Measurements from ENCODE around the gene RAI1.

The RAI1 gene

GRCh38 chr17:17667231-17667630 is 14.0 kb upstream of the RAI1 start:
- Histone ChIP-seq H3K9ac (ENCODE audit: low read length) (no peak overlapping the region), H3K4me1 (ENCODE audit: control insufficient read depth, insufficient read depth, low read length) (no peaks in the 10 kb centered on the region), H3K27me3 (ENCODE audit: control insufficient read depth, insufficient read depth, low read length) (no peaks in the 10 kb centered on the region), H3K36me3 (ENCODE audit: control insufficient read depth, insufficient read depth, low read length) (no peaks in the 10 kb centered on the region), H3K27ac (ENCODE audit: low read depth, low read length) (no peak overlapping the region), H3K4me3 (ENCODE audit: low read length) (no peak overlapping the region)

DNA sequence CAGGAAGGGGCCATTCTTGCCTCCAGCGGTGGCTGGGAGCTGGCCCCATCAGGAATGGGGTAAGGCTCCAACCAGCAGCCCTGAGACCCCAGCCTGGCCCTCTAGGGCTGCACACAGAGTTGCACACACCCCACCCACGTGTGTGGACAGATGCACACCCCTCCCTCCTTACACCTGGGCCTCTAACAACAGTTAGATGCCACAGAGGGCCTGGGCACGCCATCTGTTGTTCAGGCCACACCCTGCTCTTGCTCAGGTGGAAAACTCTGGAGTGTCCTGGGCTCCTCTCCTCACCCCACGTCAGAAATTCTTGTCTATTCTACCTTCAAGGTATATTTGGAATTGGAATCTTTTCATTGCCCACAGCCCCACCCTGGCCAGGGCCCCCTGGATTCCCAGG is 13.3 kb upstream of the RAI1 start:
- Histone ChIP-seq H3K36me3 (ENCODE audit: control insufficient read depth, insufficient read depth, low read length) (no peaks in the 10 kb centered on the region), H3K27me3 (ENCODE audit: control insufficient read depth, insufficient read depth, low read length) (no peaks in the 10 kb centered on the region), H3K9ac (ENCODE audit: low read length) (no peak overlapping the region), H3K4me3 (ENCODE audit: low read length) (no peak overlapping the region), H3K27ac (ENCODE audit: low read depth, low read length) (no peak overlapping the region), H3K4me1 (ENCODE audit: control insufficient read depth, insufficient read depth, low read length) (no peaks in the 10 kb centered on the region)

DNA sequence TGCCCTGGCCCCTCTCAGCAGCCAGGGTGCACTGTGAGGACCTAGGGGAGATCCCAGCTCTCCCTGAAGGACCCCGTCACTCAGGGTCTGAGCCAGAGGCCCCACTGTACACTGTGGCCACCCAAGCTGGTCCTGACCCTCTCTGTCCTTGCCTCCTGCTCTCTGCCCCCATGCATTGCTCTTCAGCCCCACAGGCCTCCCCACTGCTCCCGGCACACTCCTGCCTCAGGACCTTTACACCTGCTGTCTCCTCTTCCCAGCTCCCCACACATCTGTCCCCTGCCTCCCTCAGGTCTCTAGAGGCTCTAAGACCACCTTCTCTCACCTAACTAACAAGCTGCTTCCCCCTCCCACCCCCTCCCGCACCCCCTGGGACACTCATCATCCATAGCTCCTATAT is 12.9 kb upstream of the RAI1 start:
- Histone ChIP-seq H3K4me1 (ENCODE audit: control insufficient read depth, insufficient read depth, low read length) (no peaks in the 10 kb centered on the region), H3K27ac (ENCODE audit: low read depth, low read length) (no peak overlapping the region), H3K4me3 (ENCODE audit: low read length) (no peak overlapping the region), H3K9ac (ENCODE audit: low read length) (no peak overlapping the region), H3K27me3 (ENCODE audit: control insufficient read depth, insufficient read depth, low read length) (no peaks in the 10 kb centered on the region), H3K36me3 (ENCODE audit: control insufficient read depth, insufficient read depth, low read length) (no peaks in the 10 kb centered on the region)

- no peak overlapping the region for H3K9ac ChIP-seq (ENCODE audit: low read length)
- H3K4me1 ChIP-seq (ENCODE audit: control insufficient read depth, insufficient read depth, low read length), result no peaks in the 10 kb centered on the region
- no peak overlapping the region for H3K4me3 ChIP-seq (ENCODE audit: low read length)
Measured at GRCh38 chr17:17668775-17669579, 12.3 kb upstream of the RAI1 start.

GRCh38 chr17:17669580-17670235 is 11.6 kb upstream of the RAI1 start:
- no peak overlapping the region for H3K4me3 ChIP-seq (ENCODE audit: low read length)
- H3K36me3 ChIP-seq (ENCODE audit: control insufficient read depth, insufficient read depth, low read length), result no peaks in the 10 kb centered on the region
- no peaks in the 10 kb centered on the region for H3K27me3 ChIP-seq (ENCODE audit: control insufficient read depth, insufficient read depth, low read length)
- no peak overlapping the region for H3K27ac ChIP-seq (ENCODE audit: low read depth, low read length)
- no peaks in the 10 kb centered on the region for H3K4me1 ChIP-seq (ENCODE audit: control insufficient read depth, insufficient read depth, low read length)
- H3K9ac ChIP-seq (ENCODE audit: low read length), result no peak overlapping the region

More at GRCh38 chr17:17668775-17669579, 12.3 kb upstream of the RAI1 start:
- Histone ChIP-seq H3K27ac (ENCODE audit: low read depth, low read length) (no peak overlapping the region), H3K36me3 (ENCODE audit: control insufficient read depth, insufficient read depth, low read length) (no peaks in the 10 kb centered on the region), H3K27me3 (ENCODE audit: control insufficient read depth, insufficient read depth, low read length) (no peaks in the 10 kb centered on the region)

DNA sequence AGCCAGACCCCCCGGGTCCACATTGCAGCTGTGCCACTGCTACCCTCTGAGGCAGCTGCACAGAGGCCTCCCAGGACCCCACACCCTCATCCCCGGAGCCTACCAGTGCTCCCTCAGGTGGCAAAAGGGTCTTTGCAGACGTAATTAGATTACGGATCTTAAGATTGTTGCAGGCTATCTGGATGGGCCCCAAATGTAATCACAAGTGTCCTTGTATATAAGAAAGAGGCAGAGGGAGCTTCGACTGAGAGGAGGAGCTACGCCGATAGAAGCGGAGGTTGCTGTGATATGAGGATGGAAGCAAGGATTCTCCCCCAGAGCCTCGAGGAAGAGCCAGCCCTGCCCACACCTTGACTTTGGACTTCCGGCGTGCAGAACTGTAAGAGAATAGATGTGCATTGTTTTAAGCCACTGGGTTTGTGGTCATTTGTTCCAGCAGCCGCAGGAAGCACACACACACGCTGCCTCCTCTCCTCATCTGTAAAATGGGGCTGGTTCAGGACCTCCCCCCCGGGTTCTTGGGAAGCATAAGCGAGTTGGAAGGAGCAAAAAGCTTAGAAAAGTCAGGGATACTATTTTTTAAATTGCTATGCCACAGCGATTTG is 10.5 kb upstream of the RAI1 start:
- no peaks in the 10 kb centered on the region for H3K27me3 ChIP-seq (ENCODE audit: control insufficient read depth, insufficient read depth, low read length)

DNA sequence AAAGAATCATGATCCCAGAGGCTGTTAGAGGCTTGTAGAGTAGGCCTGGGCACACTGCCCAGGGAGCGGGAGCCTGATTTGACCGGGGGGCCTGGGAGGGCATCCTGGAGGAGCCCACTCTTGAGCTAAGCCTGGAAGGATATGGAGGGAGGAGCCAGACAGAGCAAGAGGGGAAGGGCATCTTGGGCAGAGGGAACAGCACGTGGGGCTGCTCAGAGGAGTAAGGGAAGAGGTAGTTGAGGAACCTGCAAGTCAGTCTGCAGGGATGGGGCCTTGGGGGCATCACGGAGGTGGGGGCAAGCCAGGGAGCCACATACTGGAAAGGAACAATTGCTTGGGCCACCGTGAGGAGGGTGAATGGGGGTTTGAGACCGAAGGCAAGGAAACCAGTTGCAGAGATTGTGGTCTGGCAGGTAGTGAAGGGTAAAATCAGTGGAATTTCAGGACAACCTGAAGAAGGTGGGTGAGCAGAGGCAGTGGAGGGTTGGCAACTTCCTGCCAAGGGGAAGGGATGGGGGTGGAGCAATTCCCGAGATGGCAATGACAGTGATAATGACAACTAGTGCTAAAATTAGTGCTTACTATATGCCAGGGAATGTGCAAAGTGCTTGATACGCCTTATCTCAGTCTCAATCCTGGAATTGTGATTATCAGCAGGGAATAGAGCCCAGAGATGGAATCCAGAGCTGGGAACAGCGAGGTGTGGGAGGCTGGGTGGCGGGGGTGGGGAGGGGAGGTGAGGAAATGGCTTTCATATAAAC is 9.7 kb upstream of the RAI1 start:
- Histone ChIP-seq H3K4me3 (ENCODE audit: low read length) (no peak overlapping the region), H3K9ac (ENCODE audit: low read length) (no peak overlapping the region), H3K27me3 (ENCODE audit: control insufficient read depth, insufficient read depth, low read length) (no peaks in the 10 kb centered on the region), H3K27ac (ENCODE audit: low read depth, low read length) (no peak overlapping the region), H3K4me1 (ENCODE audit: control insufficient read depth, insufficient read depth, low read length) (no peaks in the 10 kb centered on the region), H3K36me3 (ENCODE audit: control insufficient read depth, insufficient read depth, low read length) (no peaks in the 10 kb centered on the region)

More for the DNA sequence above, 10.5 kb upstream of the RAI1 start:
- Histone ChIP-seq H3K4me3 (ENCODE audit: low read length) (no peak overlapping the region), H3K36me3 (ENCODE audit: control insufficient read depth, insufficient read depth, low read length) (no peaks in the 10 kb centered on the region), H3K27ac (ENCODE audit: low read depth, low read length) (no peak overlapping the region), H3K9ac (ENCODE audit: low read length) (no peak overlapping the region), H3K4me1 (ENCODE audit: control insufficient read depth, insufficient read depth, low read length) (no peaks in the 10 kb centered on the region)

- Histone ChIP-seq H3K4me3 (ENCODE audit: low read length) (no peak overlapping the region), H3K27me3 (ENCODE audit: control insufficient read depth, insufficient read depth, low read length) (no peaks in the 10 kb centered on the region), H3K4me1 (ENCODE audit: control insufficient read depth, insufficient read depth, low read length) (no peaks in the 10 kb centered on the region), H3K36me3 (ENCODE audit: control insufficient read depth, insufficient read depth, low read length) (no peaks in the 10 kb centered on the region), H3K9ac (ENCODE audit: low read length) (no peak overlapping the region), H3K27ac (ENCODE audit: low read depth, low read length) (no peak overlapping the region)
Measured at GRCh38 chr17:17672453-17673368, 8.5 kb upstream of the RAI1 start.

GRCh38 chr17:17675416-17675815 is 5.8 kb upstream of the RAI1 start:
- Histone ChIP-seq H3K4me3 (ENCODE audit: low read length) (no peak overlapping the region), H3K4me1 (ENCODE audit: control insufficient read depth, insufficient read depth, low read length) (no peaks in the 10 kb centered on the region), H3K27ac (ENCODE audit: low read depth, low read length) (no peak overlapping the region), H3K36me3 (ENCODE audit: control insufficient read depth, insufficient read depth, low read length) (no peaks in the 10 kb centered on the region), H3K9ac (ENCODE audit: low read length) (no peak overlapping the region), H3K27me3 (ENCODE audit: control insufficient read depth, insufficient read depth, low read length) (no peaks in the 10 kb centered on the region)

DNA sequence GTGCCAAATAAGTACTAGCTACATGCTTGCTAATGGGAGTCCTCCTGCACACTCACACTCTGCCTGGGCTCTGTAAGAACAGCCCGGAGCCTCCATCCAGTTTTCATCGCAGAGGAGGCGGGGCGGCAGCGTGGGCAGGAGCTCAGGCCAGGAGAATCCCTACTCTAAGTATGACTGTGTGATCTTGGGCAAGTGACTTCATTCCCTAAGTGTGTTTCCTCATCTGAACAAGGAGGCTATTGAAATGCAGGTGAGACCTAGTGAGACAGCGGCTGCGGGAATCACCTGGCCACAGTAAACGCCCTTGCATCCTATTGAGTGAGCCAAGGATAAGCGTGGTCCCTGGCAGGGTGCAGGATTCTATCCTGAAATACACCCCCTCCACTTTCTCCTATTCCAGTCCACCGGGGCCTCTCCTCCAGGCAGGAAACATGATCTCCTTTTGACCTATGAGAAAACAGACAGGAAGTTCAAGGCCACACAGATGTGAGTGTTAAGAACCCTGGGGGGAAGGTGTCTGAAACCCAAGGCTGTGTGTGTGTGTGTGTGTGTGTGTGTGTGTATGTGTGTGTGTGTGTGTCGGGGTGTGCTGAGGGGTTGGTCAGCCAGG is 5.2 kb upstream of the RAI1 start:
- Histone ChIP-seq H3K36me3 (ENCODE audit: control insufficient read depth, insufficient read depth, low read length) (no peaks in the 10 kb centered on the region), H3K27ac (ENCODE audit: low read depth, low read length) (no peak overlapping the region), H3K9ac (ENCODE audit: low read length) (no peak overlapping the region)

DNA sequence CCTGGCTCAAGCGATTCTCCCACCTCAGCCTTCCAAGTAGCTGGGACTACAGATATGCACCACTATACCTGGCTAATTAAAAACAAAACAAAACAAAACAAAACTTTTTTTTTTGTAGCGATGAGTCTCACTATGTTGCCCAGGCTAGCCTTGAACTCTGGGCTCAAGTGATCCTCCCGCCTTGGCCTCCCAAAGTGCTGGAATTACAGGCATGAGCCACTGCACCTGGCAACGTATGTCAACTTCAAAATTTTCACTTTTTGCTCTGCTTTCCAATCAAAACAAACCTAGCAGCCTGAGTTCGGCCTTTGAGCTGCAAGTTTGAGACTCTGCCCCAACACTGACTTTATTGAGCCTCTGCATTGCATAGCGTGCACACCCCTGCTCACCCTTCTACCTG is 4.5 kb upstream of the RAI1 start:
- no peaks in the 10 kb centered on the region for H3K4me1 ChIP-seq (ENCODE audit: control insufficient read depth, insufficient read depth, low read length)

More for the DNA sequence above, 5.2 kb upstream of the RAI1 start:
- H3K4me1 ChIP-seq (ENCODE audit: control insufficient read depth, insufficient read depth, low read length), result no peaks in the 10 kb centered on the region
- no peak overlapping the region for H3K4me3 ChIP-seq (ENCODE audit: low read length)
- no peaks in the 10 kb centered on the region for H3K27me3 ChIP-seq (ENCODE audit: control insufficient read depth, insufficient read depth, low read length)

More for the DNA sequence above, 4.5 kb upstream of the RAI1 start:
- H3K4me3 ChIP-seq (ENCODE audit: low read length), result no peak overlapping the region
- H3K27ac ChIP-seq (ENCODE audit: low read depth, low read length), result no peak overlapping the region
- no peaks in the 10 kb centered on the region for H3K27me3 ChIP-seq (ENCODE audit: control insufficient read depth, insufficient read depth, low read length)
- no peaks in the 10 kb centered on the region for H3K36me3 ChIP-seq (ENCODE audit: control insufficient read depth, insufficient read depth, low read length)
- H3K9ac ChIP-seq (ENCODE audit: low read length), result no peak overlapping the region

Measured in rectal smooth muscle tissue (tissue), 1 donor.